Fibroblast of lung (primary cell): Measurements from ENCODE around the gene GNAI1. TPM values are rescaled to one million over a fixed set of nuclear protein-coding genes. Genes with fewer than 3 reads are reported as not detected.

ENCODE experiments used
- DNase-seq, 2 donors: peaks; one replicate each; pipeline versions ENCODE4 v3.0.0 to v3.0.0-alpha.2; 2010; ENCODE audit warnings: low read depth in 2 of 2
- H2AFZ ChIP-seq: 2 replicates; pipeline ENCODE4 v1.5.1; 2012; ENCODE audit warnings: low read length, control low read depth, inconsistent platforms
- H3K27ac ChIP-seq: 2 replicates; pipeline ENCODE4 v1.5.1; 2011; ENCODE audit warnings: low read length, control low read depth; ENCODE audit not compliant: insufficient read depth
- H3K27me3 ChIP-seq: 2 replicates; pipeline ENCODE4 v1.5.1; 2011; ENCODE audit warnings: mild to moderate bottlenecking, low read length; ENCODE audit not compliant: control insufficient read depth, insufficient read depth
- H3K36me3 ChIP-seq: 2 replicates; pipeline ENCODE4 v1.5.1; 2011; ENCODE audit warnings: low read length; ENCODE audit not compliant: control insufficient read depth, insufficient read depth
- H3K4me1 ChIP-seq: 2 replicates; pipeline ENCODE4 v1.5.1; 2011; ENCODE audit warnings: low read length; ENCODE audit not compliant: control insufficient read depth, insufficient read depth; ENCODE audit errors: extremely low read depth
- H3K4me2 ChIP-seq: 2 replicates; pipeline ENCODE4 v1.5.1; 2011; ENCODE audit warnings: low read length, control low read depth; ENCODE audit not compliant: insufficient read depth; ENCODE audit errors: extremely low read depth
- H3K4me3 ChIP-seq, 4 experiments: fragments of 200-600 bp in 1 of 4; sonication (generic) in 1 of 4; replicated peaks in 1 of 4; 2 replicates each; pipeline ENCODE4 v1.5.1; 2011 to 2016; ENCODE audit warnings: low read length in 4 of 4, low read depth in 3 of 4, mild to moderate bottlenecking in 3 of 4, control low read depth in 2 of 4, inconsistent platforms in 1 of 4, mixed read lengths in 1 of 4; ENCODE audit not compliant: insufficient read depth in 1 of 4; ENCODE audit errors: control extremely low read depth in 1 of 4
- H3K79me2 ChIP-seq: 2 replicates; pipeline ENCODE4 v1.5.1; 2012; ENCODE audit warnings: mild to moderate bottlenecking, low read length, inconsistent platforms; ENCODE audit not compliant: control insufficient read depth, insufficient read depth
- H3K9ac ChIP-seq: 2 replicates; pipeline ENCODE4 v1.5.1; 2011; ENCODE audit warnings: mild to moderate bottlenecking, low read length, control low read depth; ENCODE audit not compliant: insufficient read depth
- H3K9me3 ChIP-seq: 2 replicates; pipeline ENCODE4 v1.5.1; 2012; ENCODE audit warnings: low read depth, low read length; ENCODE audit not compliant: control insufficient read depth, insufficient read depth
- H4K20me1 ChIP-seq: 2 replicates; pipeline ENCODE4 v1.5.1; 2011; ENCODE audit warnings: low read length; ENCODE audit not compliant: control insufficient read depth, insufficient read depth; ENCODE audit errors: extremely low read depth
- EZH2 ChIP-seq: IDR thresholded peaks from 2 replicates; pipeline ENCODE4 v1.5.1; 2012; ENCODE audit warnings: low read length, control low read depth, mild to moderate bottlenecking; ENCODE audit errors: missing control alignments
- polyA plus RNA-seq, 2 donors: library from polyadenylated mRNA; depleted of rRNA in 1 of 2; stranded (reverse) in 1 of 2; unstranded in 1 of 2; fragments of >200 nt; gene quantifications; 2 replicates each; pipeline ENCODE4 v1.2.1, GENCODE V29; 2011 to 2012; ENCODE audit warnings: missing spikeins in 1 of 2
- total RNA-seq: library from RNA; depleted of rRNA; stranded (reverse); fragments of >200 nt; gene quantifications from 2 replicates; pipeline ENCODE4 v1.2.1, GENCODE V29; 2014
- TF ChIP-seq, protein P1 (sequence below), 2 donors: IDR thresholded peaks in 1 of 2; conservative IDR thresholded peaks in 1 of 2; 1 replicate in 1 of 2; 2 replicates in 1 of 2; pipeline ENCODE4 v1.5.1; 2011 to 2012; ENCODE audit warnings: low read length in 2 of 2, control low read depth in 1 of 2, inconsistent platforms in 1 of 2, low read depth in 1 of 2, mild to moderate bottlenecking in 1 of 2

Gene GNAI1
- total and polyA plus RNA-seq, 2 donors (not counting 1 experiment from before 2014, with no cell fraction given): 68.9 to 81.8 TPM

DNA sequence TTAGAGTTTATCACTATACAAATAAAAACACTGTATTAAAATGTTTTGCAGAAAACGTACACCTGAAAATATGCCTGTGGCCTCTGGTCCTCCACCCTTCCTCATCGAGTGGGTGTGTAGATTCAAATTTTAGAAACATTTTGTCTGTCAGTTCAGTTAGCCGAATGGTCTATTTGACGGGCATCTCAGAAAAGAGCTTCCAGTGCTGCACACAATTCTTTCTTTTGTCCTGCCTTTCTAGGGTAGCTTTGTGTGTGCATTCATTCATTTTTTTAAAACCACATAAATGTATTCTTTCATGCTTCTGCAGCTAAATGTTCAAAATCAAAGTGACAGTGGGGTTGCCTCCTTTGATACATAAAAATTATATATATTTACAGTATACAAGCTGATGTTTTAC lies 46.8 kb downstream of the GNAI1 start:
- Histone ChIP-seq H3K9me3 (no peaks in the 10 kb centered on the region), H2AFZ (no peak overlapping the region), H4K20me1 (no peaks in the 10 kb centered on the region), H3K9ac (no peak overlapping the region), H3K4me1 (peaks cover 2% of the 10 kb centered on the region), H3K79me2 (peaks cover 33% of the 10 kb centered on the region), H3K27ac (no peak overlapping the region), H3K4me3 (no peak overlapping the region), H3K27me3 (no peaks in the 10 kb centered on the region), H3K4me2 (no peak overlapping the region), H3K36me3 (no peaks in the 10 kb centered on the region)
- no peak for DNase-seq
- no peak for TF ChIP-seq EZH2
- TF ChIP-seq, protein P1, sequence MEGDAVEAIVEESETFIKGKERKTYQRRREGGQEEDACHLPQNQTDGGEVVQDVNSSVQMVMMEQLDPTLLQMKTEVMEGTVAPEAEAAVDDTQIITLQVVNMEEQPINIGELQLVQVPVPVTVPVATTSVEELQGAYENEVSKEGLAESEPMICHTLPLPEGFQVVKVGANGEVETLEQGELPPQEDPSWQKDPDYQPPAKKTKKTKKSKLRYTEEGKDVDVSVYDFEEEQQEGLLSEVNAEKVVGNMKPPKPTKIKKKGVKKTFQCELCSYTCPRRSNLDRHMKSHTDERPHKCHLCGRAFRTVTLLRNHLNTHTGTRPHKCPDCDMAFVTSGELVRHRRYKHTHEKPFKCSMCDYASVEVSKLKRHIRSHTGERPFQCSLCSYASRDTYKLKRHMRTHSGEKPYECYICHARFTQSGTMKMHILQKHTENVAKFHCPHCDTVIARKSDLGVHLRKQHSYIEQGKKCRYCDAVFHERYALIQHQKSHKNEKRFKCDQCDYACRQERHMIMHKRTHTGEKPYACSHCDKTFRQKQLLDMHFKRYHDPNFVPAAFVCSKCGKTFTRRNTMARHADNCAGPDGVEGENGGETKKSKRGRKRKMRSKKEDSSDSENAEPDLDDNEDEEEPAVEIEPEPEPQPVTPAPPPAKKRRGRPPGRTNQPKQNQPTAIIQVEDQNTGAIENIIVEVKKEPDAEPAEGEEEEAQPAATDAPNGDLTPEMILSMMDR (conservative IDR thresholded peaks at IDR 0.05 in 1 of 2, IDR thresholded peaks at IDR 0.05 in 1 of 2; ENCODE audit: low read depth in 1 of 2, low read length in 2 of 2): no peak

DNA sequence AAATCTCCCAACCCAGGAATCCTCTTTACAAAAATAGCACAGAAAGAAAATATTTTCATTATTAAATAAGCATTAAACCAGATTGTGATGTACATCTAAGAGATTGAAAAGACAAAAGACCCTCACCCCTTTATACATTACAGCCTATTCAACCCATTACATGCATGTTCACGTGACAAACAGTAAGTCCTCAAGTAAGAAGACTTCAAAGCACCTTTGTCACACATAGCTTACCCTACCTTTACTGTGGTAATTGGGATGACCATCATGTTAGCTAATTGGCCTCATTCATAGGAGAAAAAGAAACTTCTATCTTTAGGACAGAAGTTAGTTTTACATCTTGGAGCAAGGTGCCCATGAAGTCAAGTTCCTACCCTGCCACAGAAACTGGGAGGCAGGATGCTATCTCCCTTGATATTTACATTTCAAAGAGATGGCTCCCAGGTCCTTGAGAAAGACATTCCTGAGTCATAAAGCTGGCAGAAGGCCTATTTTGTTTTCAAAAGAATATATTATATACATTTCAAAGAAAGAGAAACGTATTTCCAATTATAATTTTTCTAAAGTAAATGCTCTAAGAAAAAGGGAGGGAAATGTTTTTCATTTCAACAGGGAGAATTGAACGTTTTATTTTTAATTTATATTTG lies 48.1 kb downstream of the GNAI1 start:
- Histone ChIP-seq H3K27me3 (no peaks in the 10 kb centered on the region), H3K4me3 (no peak overlapping the region), H4K20me1 (no peaks in the 10 kb centered on the region), H3K4me1 (peaks cover 5% of the 10 kb centered on the region), H3K9ac (no peak overlapping the region), H3K27ac (no peak overlapping the region), H3K36me3 (no peaks in the 10 kb centered on the region), H3K4me2 (no peak overlapping the region), H2AFZ (no peak overlapping the region), H3K79me2 (peaks cover 35% of the 10 kb centered on the region), H3K9me3 (no peaks in the 10 kb centered on the region)
- TF ChIP-seq, protein P1 (conservative IDR thresholded peaks at IDR 0.05 in 1 of 2, IDR thresholded peaks at IDR 0.05 in 1 of 2; ENCODE audit: low read depth in 1 of 2, low read length in 2 of 2): no peak
- TF ChIP-seq EZH2: no peak
- DNase-seq: peak in 1 of 2 donors; percentile 16

DNA sequence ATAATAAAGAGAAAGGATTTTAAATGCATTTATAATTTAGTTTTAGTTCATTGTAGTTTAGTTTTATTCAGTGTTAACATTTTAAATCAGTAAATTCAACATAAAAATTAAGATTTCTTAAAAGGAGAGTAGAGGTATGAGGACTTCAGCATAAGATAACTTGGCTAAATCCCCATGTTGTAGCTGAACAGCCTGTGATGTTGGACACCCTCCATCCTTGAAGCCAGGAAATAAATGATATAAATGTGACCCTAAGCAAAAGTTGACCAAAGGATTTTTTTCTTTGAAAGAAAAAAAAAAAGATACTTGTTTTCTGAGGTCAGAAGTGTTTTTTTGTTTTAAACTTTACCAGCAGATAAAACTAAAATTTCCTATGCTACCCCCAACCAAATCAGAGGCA lies 48.7 kb downstream of the GNAI1 start:
- Histone ChIP-seq H3K27me3 (no peaks in the 10 kb centered on the region), H3K79me2 (peaks cover 35% of the 10 kb centered on the region), H3K4me2 (no peak overlapping the region), H4K20me1 (no peaks in the 10 kb centered on the region), H3K9me3 (no peaks in the 10 kb centered on the region), H2AFZ (no peak overlapping the region), H3K27ac (no peak overlapping the region), H3K9ac (no peak overlapping the region), H3K36me3 (no peaks in the 10 kb centered on the region), H3K4me1 (peaks cover 5% of the 10 kb centered on the region), H3K4me3 (no peak overlapping the region)
- DNase-seq: no peak
- TF ChIP-seq, protein P1 (conservative IDR thresholded peaks at IDR 0.05 in 1 of 2, IDR thresholded peaks at IDR 0.05 in 1 of 2; ENCODE audit: low read depth in 1 of 2, low read length in 2 of 2): no peak
- TF ChIP-seq EZH2: no peak
